HUES6 (cell line): ENCODE results near the gene C1QTNF3.
"Not testable (repeated sequence)": the region's sequence is repeated elsewhere in the genome, so short reads cannot be mapped to it uniquely, and the experiment has no call there.

ENCODE experiments used
- H3K27ac ChIP-seq: 2 replicates; pipeline ENCODE4 v1.7.0; 2013; ENCODE audit warnings: low read depth, mild to moderate bottlenecking, low read length, inconsistent platforms
- H3K27me3 ChIP-seq: 2 replicates; pipeline ENCODE4 v1.6.1; 2013; ENCODE audit warnings: low read length; ENCODE audit not compliant: control insufficient read depth, insufficient read depth
- H3K36me3 ChIP-seq: 2 replicates; pipeline ENCODE4 v1.6.1; 2013; ENCODE audit warnings: low read length; ENCODE audit not compliant: control insufficient read depth, insufficient read depth
- H3K4me1 ChIP-seq: 2 replicates; pipeline ENCODE4 v1.6.1; 2013; ENCODE audit warnings: low read length; ENCODE audit not compliant: control insufficient read depth, insufficient read depth
- H3K4me3 ChIP-seq: 2 replicates; pipeline ENCODE4 v1.5.1; 2013; ENCODE audit warnings: low read depth, low read length
- H3K9ac ChIP-seq: one replicate; pipeline ENCODE4 v1.6.1; 2013; ENCODE audit warnings: mild to moderate bottlenecking, low read length
- H3K9me3 ChIP-seq: 2 replicates; pipeline ENCODE4 v1.6.1; 2013; ENCODE audit warnings: low read depth, low read length; ENCODE audit not compliant: control insufficient read depth, insufficient read depth

Gene C1QTNF3

GRCh38 chr5:34038390-34038789, 4.6 kb downstream of the C1QTNF3 start:
- Histone ChIP-seq H3K4me1 (peaks cover 8% of the 10 kb centered on the region; the same call in 1 of the 2 replicates), H3K4me3 (no peak overlapping the region), H3K27me3 (no peaks in the 10 kb centered on the region)

DNA sequence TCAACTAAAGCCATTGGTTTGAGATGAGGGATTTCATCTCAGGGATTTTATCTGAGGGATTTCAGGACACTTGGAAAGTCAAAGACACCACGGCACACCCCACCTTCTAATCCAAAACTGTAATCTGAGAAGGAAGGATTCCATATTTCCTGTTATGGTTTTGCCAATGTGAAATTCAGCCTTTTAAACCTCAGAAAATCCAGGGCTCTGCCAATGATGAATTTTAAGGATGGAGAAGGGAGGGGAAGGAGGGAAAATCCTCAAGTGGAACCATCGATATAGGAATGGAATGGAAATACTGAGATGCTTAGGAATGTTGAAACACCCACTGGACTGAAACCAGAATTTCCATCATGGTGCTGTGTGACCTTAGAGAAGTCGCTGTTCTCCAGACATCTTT, 5.3 kb downstream of the C1QTNF3 start:
- Histone ChIP-seq H3K9me3 (peaks cover 3% of the 10 kb centered on the region; the same call in 1 of the 2 replicates), H3K4me1 (peaks cover 8% of the 10 kb centered on the region; the same call in 1 of the 2 replicates), H3K9ac (no peak overlapping the region), H3K36me3 (no peaks in the 10 kb centered on the region), H3K27me3 (no peaks in the 10 kb centered on the region), H3K4me3 (no peak overlapping the region), H3K27ac (no peak overlapping the region)

More at GRCh38 chr5:34038390-34038789, 4.6 kb downstream of the C1QTNF3 start:
- Histone ChIP-seq H3K27ac (no peak overlapping the region), H3K9ac (no peak overlapping the region), H3K36me3 (no peaks in the 10 kb centered on the region), H3K9me3 (peaks cover 3% of the 10 kb centered on the region; the same call in 1 of the 2 replicates)

GRCh38 chr5:34035756-34036155, 7.3 kb downstream of the C1QTNF3 start:
- no peak overlapping the region for H3K4me3 ChIP-seq
- H3K36me3 ChIP-seq = no peaks in the 10 kb centered on the region
- no peak overlapping the region for H3K9ac ChIP-seq
- H3K27ac ChIP-seq = no peak overlapping the region
- peaks cover 8% of the 10 kb centered on the region; the same call in 1 of the 2 replicates for H3K4me1 ChIP-seq
- peaks cover 3% of the 10 kb centered on the region; the same call in 1 of the 2 replicates for H3K9me3 ChIP-seq
- no peaks in the 10 kb centered on the region for H3K27me3 ChIP-seq

- Histone ChIP-seq H3K36me3 (no peaks in the 10 kb centered on the region), H3K4me3 (no peak overlapping the region), H3K9me3 (peaks cover 3% of the 10 kb centered on the region; the same call in 1 of the 2 replicates), H3K27me3 (no peaks in the 10 kb centered on the region), H3K27ac (no peak overlapping the region), H3K9ac (no peak overlapping the region), H3K4me1 (peaks cover 8% of the 10 kb centered on the region; the same call in 1 of the 2 replicates)
Observed at GRCh38 chr5:34034534-34035327, 8.3 kb downstream of the C1QTNF3 start.

- Histone ChIP-seq H3K4me1 (no peaks in the 10 kb centered on the region), H3K27ac (no peak overlapping the region), H3K9me3 (no peaks in the 10 kb centered on the region), H3K27me3 (no peaks in the 10 kb centered on the region), H3K4me3 (no peak overlapping the region), H3K9ac (no peak overlapping the region), H3K36me3 (no peaks in the 10 kb centered on the region)
Observed at GRCh38 chr5:34031966-34032365, 11.0 kb downstream of the C1QTNF3 start.

DNA sequence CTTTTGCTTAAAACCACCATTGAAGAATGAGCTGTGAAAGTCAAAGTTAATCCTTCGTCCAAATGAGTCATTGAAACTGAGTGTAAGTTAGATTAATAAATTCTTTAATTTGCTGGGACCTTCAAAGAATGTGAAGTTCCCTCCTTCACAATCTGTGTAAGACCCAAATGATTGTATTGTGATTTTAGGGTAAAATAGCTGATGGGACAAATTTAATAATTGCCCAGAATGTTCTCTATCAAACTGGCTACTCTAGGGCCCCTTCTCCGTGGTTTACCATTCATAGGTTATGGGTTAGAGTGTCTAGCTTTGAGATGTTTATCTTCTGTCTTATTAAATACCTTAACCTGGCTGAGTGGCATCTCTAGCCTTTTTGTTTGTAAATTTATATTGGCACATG, 11.9 kb downstream of the C1QTNF3 start:
- no peak overlapping the region for H3K4me3 ChIP-seq
- H3K27me3 ChIP-seq = no peaks in the 10 kb centered on the region
- H3K4me1 ChIP-seq = no peaks in the 10 kb centered on the region
- H3K36me3 ChIP-seq = no peaks in the 10 kb centered on the region
- H3K27ac ChIP-seq = no peak overlapping the region
- no peaks in the 10 kb centered on the region for H3K9me3 ChIP-seq
- H3K9ac ChIP-seq = no peak overlapping the region

DNA sequence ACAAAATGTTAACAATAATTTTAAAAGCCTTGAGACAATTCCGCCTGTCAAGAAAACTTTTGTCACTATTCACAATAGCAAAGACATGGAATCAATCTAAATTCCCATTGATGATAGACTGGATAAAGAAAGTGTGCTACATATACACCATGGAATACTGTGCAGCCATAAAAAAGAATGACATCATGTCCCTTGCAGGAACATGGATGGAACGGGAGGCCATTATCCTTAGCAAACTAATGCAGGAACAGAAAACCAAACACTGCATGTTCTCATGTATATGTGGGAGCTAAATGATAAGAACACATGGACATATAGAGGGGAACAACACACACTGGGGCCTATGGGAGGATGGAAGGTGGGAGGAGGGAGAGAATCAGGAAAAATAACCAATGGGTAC, 12.4 kb downstream of the C1QTNF3 start:
- not testable (repeated sequence) for H3K9me3 ChIP-seq, H3K27me3 ChIP-seq, H3K9ac ChIP-seq, H3K36me3 ChIP-seq, H3K27ac ChIP-seq, H3K4me3 ChIP-seq, H3K4me1 ChIP-seq

DNA sequence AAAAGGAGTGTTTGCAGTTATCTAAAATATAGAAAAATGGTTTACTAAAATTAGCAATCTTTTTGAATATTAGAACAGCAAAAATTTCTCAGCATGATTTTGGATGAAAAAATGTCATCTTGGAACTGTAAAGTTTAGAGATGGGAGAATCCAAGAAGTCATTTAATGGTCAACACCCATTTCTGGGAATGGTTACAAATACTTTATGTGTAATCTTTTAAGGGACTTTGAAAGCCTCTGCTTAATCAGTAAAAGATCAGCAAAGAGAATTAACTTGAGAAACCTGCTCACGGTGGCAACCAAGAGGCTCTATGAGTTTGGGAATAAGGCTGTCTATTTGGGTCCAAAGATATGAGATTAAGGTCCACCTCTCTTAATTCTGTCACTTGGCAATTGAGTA, 13.0 kb downstream of the C1QTNF3 start:
- no peaks in the 10 kb centered on the region for H3K36me3 ChIP-seq

DNA sequence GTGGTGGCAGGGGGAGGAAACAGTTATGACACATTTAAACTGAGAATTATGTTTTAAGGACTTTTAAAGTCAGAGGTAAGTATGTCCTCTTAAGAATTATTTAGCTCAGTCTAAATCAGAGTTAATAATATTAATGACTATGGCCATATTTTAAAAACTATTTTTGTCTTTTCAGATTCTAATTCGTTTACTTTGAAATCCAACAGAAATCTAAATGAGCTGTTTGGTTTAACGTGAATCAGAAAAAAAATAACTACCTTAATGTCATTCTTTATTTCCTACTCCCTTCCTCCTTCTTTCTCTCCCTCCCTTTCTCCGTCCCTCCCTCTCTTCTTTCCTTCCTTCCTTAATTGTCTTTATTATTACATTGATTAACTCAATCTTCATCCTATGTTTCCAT, 14.7 kb downstream of the C1QTNF3 start:
- H3K9me3 ChIP-seq = no peaks in the 10 kb centered on the region
- H3K9ac ChIP-seq = no peak overlapping the region
- no peaks in the 10 kb centered on the region for H3K4me1 ChIP-seq
- H3K27me3 ChIP-seq = no peaks in the 10 kb centered on the region
- no peak overlapping the region for H3K27ac ChIP-seq
- no peak overlapping the region for H3K4me3 ChIP-seq
- no peaks in the 10 kb centered on the region for H3K36me3 ChIP-seq

More for the DNA sequence above, 13.0 kb downstream of the C1QTNF3 start:
- Histone ChIP-seq H3K27ac (no peak overlapping the region), H3K4me3 (no peak overlapping the region), H3K4me1 (no peaks in the 10 kb centered on the region), H3K9ac (no peak overlapping the region), H3K9me3 (no peaks in the 10 kb centered on the region), H3K27me3 (no peaks in the 10 kb centered on the region)

GRCh38 chr5:34026089-34026761, 16.8 kb downstream of the C1QTNF3 start:
- peaks cover 8% of the 10 kb centered on the region; the same call in 1 of the 2 replicates for H3K4me1 ChIP-seq
- no peak overlapping the region for H3K27ac ChIP-seq
- H3K9ac ChIP-seq = no peak overlapping the region
- no peak overlapping the region for H3K4me3 ChIP-seq
- H3K9me3 ChIP-seq = no peaks in the 10 kb centered on the region
- no peaks in the 10 kb centered on the region for H3K36me3 ChIP-seq
- no peaks in the 10 kb centered on the region for H3K27me3 ChIP-seq

DNA sequence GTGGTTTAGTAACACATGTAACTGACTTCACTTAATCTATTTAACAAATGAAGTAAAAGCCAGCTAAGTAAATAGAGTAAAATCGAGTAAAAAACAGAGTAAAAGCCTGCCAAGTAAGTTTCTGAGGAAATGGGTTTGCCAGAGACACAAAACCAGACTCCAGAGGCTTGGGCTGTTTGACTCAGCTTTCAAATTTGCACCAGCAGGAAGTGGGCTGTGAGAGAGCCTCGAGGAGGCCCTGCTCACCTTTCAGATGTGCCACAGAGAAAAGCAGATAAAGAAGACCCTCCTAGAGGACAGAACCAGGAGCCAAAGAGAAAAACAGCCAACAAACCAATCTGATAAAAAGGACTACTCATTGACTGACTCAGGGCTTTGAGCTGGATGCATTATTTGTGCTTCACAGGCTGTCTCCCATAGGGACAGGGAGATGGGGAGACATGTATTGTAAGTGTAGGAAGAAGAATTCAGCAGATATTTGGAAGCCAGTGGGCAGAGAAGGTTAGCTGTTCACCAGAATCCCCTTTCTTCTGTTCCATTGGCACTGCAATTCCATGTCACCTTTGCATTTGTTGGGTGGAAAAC, 20.8 kb downstream of the C1QTNF3 start:
- H3K4me1 ChIP-seq = peaks cover 8% of the 10 kb centered on the region; the same call in 1 of the 2 replicates
- no peak overlapping the region for H3K9ac ChIP-seq
- H3K27me3 ChIP-seq = no peaks in the 10 kb centered on the region
- no peak overlapping the region for H3K4me3 ChIP-seq
- H3K9me3 ChIP-seq = no peaks in the 10 kb centered on the region
- H3K27ac ChIP-seq = no peak overlapping the region
- no peaks in the 10 kb centered on the region for H3K36me3 ChIP-seq
